ENCODE measurements around the gene YKT6. TPM values are rescaled to one million over a fixed set of nuclear protein-coding genes. Genes with fewer than 3 reads are reported as not detected.

The YKT6 gene
- 89.5 and 106 TPM in 2 replicates for total RNA-seq
- long read RNA-seq, partial matches to known transcripts, result 1 of 7 reads
- long read RNA-seq, other reads (novel, unspliced or antisense), result 4 of 7 reads

DNA sequence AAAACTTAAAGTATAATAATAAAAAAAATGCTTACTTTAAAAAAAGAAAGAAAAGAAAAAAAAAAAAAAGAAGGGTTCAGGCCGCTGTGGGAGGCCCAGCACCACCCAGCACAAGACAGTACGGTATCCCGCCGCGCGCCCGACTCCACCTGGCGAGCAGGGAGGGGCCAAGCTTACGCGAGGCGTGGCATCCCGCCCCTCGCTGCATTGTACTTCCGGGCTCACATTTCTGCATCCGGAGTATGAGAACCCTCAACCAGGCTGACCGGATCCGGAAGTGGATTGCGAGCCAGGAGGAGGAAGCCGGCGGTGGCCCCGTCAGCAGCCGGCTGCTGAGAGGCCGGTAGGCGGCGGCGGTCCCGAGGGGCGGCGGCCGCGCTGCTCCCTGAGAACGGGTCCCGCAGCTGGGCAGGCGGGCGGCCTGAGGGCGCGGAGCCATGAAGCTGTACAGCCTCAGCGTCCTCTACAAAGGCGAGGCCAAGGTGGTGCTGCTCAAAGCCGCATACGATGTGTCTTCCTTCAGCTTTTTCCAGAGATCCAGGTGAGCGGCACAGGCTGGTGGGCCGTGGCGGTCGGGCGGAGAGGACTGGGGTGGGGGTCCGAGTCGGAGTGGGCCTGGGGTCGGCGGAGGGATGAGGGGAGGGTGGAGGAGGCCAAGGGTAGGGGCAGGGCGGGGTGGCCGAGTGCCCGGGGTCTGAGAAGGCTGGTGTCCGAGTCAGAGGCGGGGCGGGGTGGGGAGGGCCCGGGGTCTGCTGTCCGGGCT, at the start of gene YKT6:
YKT6 (plus strand) TSS at position 280 of the 763 bp plus-strand sequence; CDS start at position 438, 158 bp downstream.
- Mint-ChIP-seq H3K9me3 (ENCODE audit: unreplicated experiment) (no peaks in the 10 kb centered on the region), H3K4me3 (ENCODE audit: unreplicated experiment) (peak within 1 kb of the TSS; percentile 80), H3K36me3 (ENCODE audit: unreplicated experiment) (peaks cover 13% of the 10 kb centered on the region), H3K27ac (ENCODE audit: unreplicated experiment) (peak within 1 kb of the TSS; percentile 65), H3K27me3 (ENCODE audit: unreplicated experiment) (peaks cover 13% of the 10 kb centered on the region), H3K4me1 (ENCODE audit: unreplicated experiment) (peaks cover 22% of the 10 kb centered on the region)
- TF ChIP-seq, protein P1, sequence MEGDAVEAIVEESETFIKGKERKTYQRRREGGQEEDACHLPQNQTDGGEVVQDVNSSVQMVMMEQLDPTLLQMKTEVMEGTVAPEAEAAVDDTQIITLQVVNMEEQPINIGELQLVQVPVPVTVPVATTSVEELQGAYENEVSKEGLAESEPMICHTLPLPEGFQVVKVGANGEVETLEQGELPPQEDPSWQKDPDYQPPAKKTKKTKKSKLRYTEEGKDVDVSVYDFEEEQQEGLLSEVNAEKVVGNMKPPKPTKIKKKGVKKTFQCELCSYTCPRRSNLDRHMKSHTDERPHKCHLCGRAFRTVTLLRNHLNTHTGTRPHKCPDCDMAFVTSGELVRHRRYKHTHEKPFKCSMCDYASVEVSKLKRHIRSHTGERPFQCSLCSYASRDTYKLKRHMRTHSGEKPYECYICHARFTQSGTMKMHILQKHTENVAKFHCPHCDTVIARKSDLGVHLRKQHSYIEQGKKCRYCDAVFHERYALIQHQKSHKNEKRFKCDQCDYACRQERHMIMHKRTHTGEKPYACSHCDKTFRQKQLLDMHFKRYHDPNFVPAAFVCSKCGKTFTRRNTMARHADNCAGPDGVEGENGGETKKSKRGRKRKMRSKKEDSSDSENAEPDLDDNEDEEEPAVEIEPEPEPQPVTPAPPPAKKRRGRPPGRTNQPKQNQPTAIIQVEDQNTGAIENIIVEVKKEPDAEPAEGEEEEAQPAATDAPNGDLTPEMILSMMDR (IDR thresholded peaks at IDR 0.05), result peak; percentile 61
- DNase-seq (ENCODE audit: extremely low spot score, unreplicated experiment), result peak; percentile 94

GRCh38 chr7:44151956-44152355, 48.8 kb upstream of the YKT6 start:
- H3K9me3 Mint-ChIP-seq (ENCODE audit: unreplicated experiment), result no peaks in the 10 kb centered on the region
- DNase-seq (ENCODE audit: extremely low spot score, unreplicated experiment), result no peak
- no peaks in the 10 kb centered on the region for H3K36me3 Mint-ChIP-seq (ENCODE audit: unreplicated experiment)
- H3K4me1 Mint-ChIP-seq (ENCODE audit: unreplicated experiment), result no peaks in the 10 kb centered on the region
- H3K4me3 Mint-ChIP-seq (ENCODE audit: unreplicated experiment), result no peak overlapping the region
- TF ChIP-seq, protein P1 (IDR thresholded peaks at IDR 0.05), result no peak
- H3K27me3 Mint-ChIP-seq (ENCODE audit: unreplicated experiment), result no peaks in the 10 kb centered on the region
- no peak overlapping the region for H3K27ac Mint-ChIP-seq (ENCODE audit: unreplicated experiment)

GRCh38 chr7:44152971-44153947, 47.5 kb upstream of the YKT6 start:
- Mint-ChIP-seq H3K4me1 (ENCODE audit: unreplicated experiment) (peaks cover 5% of the 10 kb centered on the region), H3K27me3 (ENCODE audit: unreplicated experiment) (no peaks in the 10 kb centered on the region), H3K36me3 (ENCODE audit: unreplicated experiment) (no peaks in the 10 kb centered on the region), H3K27ac (ENCODE audit: unreplicated experiment) (no peak overlapping the region), H3K9me3 (ENCODE audit: unreplicated experiment) (no peaks in the 10 kb centered on the region), H3K4me3 (ENCODE audit: unreplicated experiment) (no peak overlapping the region)
- TF ChIP-seq, protein P1 (IDR thresholded peaks at IDR 0.05), result no peak
- DNase-seq (ENCODE audit: extremely low spot score, unreplicated experiment), result no peak

- no peak overlapping the region for H3K4me3 Mint-ChIP-seq (ENCODE audit: unreplicated experiment)
- H3K27me3 Mint-ChIP-seq (ENCODE audit: unreplicated experiment), result no peaks in the 10 kb centered on the region
- H3K4me1 Mint-ChIP-seq (ENCODE audit: unreplicated experiment), result peaks cover 5% of the 10 kb centered on the region
- no peak overlapping the region for H3K27ac Mint-ChIP-seq (ENCODE audit: unreplicated experiment)
- H3K36me3 Mint-ChIP-seq (ENCODE audit: unreplicated experiment), result no peaks in the 10 kb centered on the region
- TF ChIP-seq, protein P1 (IDR thresholded peaks at IDR 0.05), result no peak
- DNase-seq (ENCODE audit: extremely low spot score, unreplicated experiment), result no peak
- no peaks in the 10 kb centered on the region for H3K9me3 Mint-ChIP-seq (ENCODE audit: unreplicated experiment)
These were observed 46.8 kb upstream of the YKT6 start for GRCh38 chr7:44153948-44154335.
